ENCODE data around the gene EML6. TPM values are rescaled to one million over a fixed set of nuclear protein-coding genes. Genes with fewer than 3 reads are reported as not detected.
A peak's percentile ranks its signal among the peaks of the same experiment; 100 is the strongest.

Gene EML6
- total and polyA plus RNA-seq, 5 donors: 0.26 to 1.5 (median 0.72) TPM

- intact Hi-C loops (cut with DNase I): no loop called here
- Histone ChIP-seq H3K27me3 (ENCODE audit: control insufficient read depth, insufficient read depth) (no peaks in the 10 kb centered on the region), H3K27ac (ENCODE audit: low read length) (no peak overlapping the region), H3K4me1 (ENCODE audit: control insufficient read depth, insufficient read depth, low read length) (no peaks in the 10 kb centered on the region), H3K4me3 (ENCODE audit: low read length) (no peak overlapping the region), H3K9me3 (ENCODE audit: control insufficient read depth, low read length) (no peaks in the 10 kb centered on the region)
- DNase-seq (no peak), ATAC-seq (peak in 1 of 2 donors; percentile 34)
- WGBS: 83% methylated on average over 4 of the region's 4 CpGs
Observed at GRCh38 chr2:54757500-54757899, 34.0 kb downstream of the EML6 start.

- ATAC-seq: no peak
- no peak for DNase-seq
- Histone ChIP-seq H3K4me1 (ENCODE audit: control insufficient read depth, insufficient read depth, low read length) (no peaks in the 10 kb centered on the region), H3K27me3 (ENCODE audit: control insufficient read depth, insufficient read depth) (no peaks in the 10 kb centered on the region), H3K4me3 (ENCODE audit: low read length) (no peak overlapping the region), H3K9me3 (ENCODE audit: control insufficient read depth, low read length) (no peaks in the 10 kb centered on the region), H3K27ac (ENCODE audit: low read length) (no peak overlapping the region)
- WGBS: 72% methylated on average over 1 of the region's 1 CpG
- intact Hi-C loops (cut with DNase I): no loop called here
Observed at GRCh38 chr2:54758951-54759350, 35.5 kb downstream of the EML6 start.

- DNase-seq: no peak
- Histone ChIP-seq H3K27ac (ENCODE audit: low read length) (no peak overlapping the region), H3K9me3 (ENCODE audit: control insufficient read depth, low read length) (no peaks in the 10 kb centered on the region), H3K27me3 (ENCODE audit: control insufficient read depth, insufficient read depth) (no peaks in the 10 kb centered on the region), H3K4me1 (ENCODE audit: control insufficient read depth, insufficient read depth, low read length) (no peaks in the 10 kb centered on the region), H3K4me3 (ENCODE audit: low read length) (no peak overlapping the region)
- intact Hi-C loops (cut with DNase I): no loop called here
- no peak for ATAC-seq
- 94% methylated on average over 2 of the region's 2 CpGs for WGBS
Observed at GRCh38 chr2:54760310-54760709, 36.8 kb downstream of the EML6 start.

- peak in 1 of 3 donors; percentile 57 for DNase-seq
- intact Hi-C loops (cut with DNase I): no loop called here
- WGBS: 71% methylated on average over 7 of the region's 7 CpGs
- ATAC-seq: no peak
- H3K9me3 ChIP-seq (ENCODE audit: control insufficient read depth, low read length): no peaks in the 10 kb centered on the region
- no peak overlapping the region for H3K4me3 ChIP-seq (ENCODE audit: low read length)
- H3K4me1 ChIP-seq (ENCODE audit: control insufficient read depth, insufficient read depth, low read length): no peaks in the 10 kb centered on the region
- no peaks in the 10 kb centered on the region for H3K27me3 ChIP-seq (ENCODE audit: control insufficient read depth, insufficient read depth)
- no peak overlapping the region for H3K27ac ChIP-seq (ENCODE audit: low read length)
Observed at GRCh38 chr2:54763636-54764291, 40.3 kb downstream of the EML6 start.

GRCh38 chr2:54767921-54768320, 44.5 kb downstream of the EML6 start:
- intact Hi-C loops (cut with DNase I): no loop called here
- Histone ChIP-seq H3K27ac (ENCODE audit: low read length) (no peak overlapping the region), H3K4me1 (ENCODE audit: control insufficient read depth, insufficient read depth, low read length) (no peaks in the 10 kb centered on the region), H3K4me3 (ENCODE audit: low read length) (no peak overlapping the region), H3K9me3 (ENCODE audit: control insufficient read depth, low read length) (no peaks in the 10 kb centered on the region), H3K27me3 (ENCODE audit: control insufficient read depth, insufficient read depth) (no peaks in the 10 kb centered on the region)
- DNase-seq (no peak), ATAC-seq (no peak)

GRCh38 chr2:54768772-54769428, 45.4 kb downstream of the EML6 start:
- H3K4me1 ChIP-seq (ENCODE audit: control insufficient read depth, insufficient read depth, low read length): no peaks in the 10 kb centered on the region
- intact Hi-C loops (cut with DNase I): no loop called here
- no peak overlapping the region for H3K27ac ChIP-seq (ENCODE audit: low read length)
- no peak for ATAC-seq
- 68% methylated on average over 1 of the region's 1 CpG for WGBS
- DNase-seq: no peak
- no peak overlapping the region for H3K4me3 ChIP-seq (ENCODE audit: low read length)
- H3K9me3 ChIP-seq (ENCODE audit: control insufficient read depth, low read length): no peaks in the 10 kb centered on the region
- H3K27me3 ChIP-seq (ENCODE audit: control insufficient read depth, insufficient read depth): no peaks in the 10 kb centered on the region

GRCh38 chr2:54770211-54770610, 46.7 kb downstream of the EML6 start:
- WGBS: 78% methylated on average over 2 of the region's 2 CpGs
- ATAC-seq: no peak

GRCh38 chr2:54770676-54771075, 47.2 kb downstream of the EML6 start:
- no peak overlapping the region for H3K27ac ChIP-seq (ENCODE audit: low read length)
- DNase-seq (no peak), ATAC-seq (no peak)
- intact Hi-C loops (cut with DNase I): no loop called here
- no peaks in the 10 kb centered on the region for H3K9me3 ChIP-seq (ENCODE audit: control insufficient read depth, low read length)
- H3K4me3 ChIP-seq (ENCODE audit: low read length): no peak overlapping the region
- no peaks in the 10 kb centered on the region for H3K27me3 ChIP-seq (ENCODE audit: control insufficient read depth, insufficient read depth)
- H3K4me1 ChIP-seq (ENCODE audit: control insufficient read depth, insufficient read depth, low read length): no peaks in the 10 kb centered on the region
- WGBS: 90% methylated on average over 3 of the region's 3 CpGs

More at GRCh38 chr2:54770211-54770610, 46.7 kb downstream of the EML6 start:
- H3K9me3 ChIP-seq (ENCODE audit: control insufficient read depth, low read length): no peaks in the 10 kb centered on the region
- no peaks in the 10 kb centered on the region for H3K27me3 ChIP-seq (ENCODE audit: control insufficient read depth, insufficient read depth)
- H3K4me1 ChIP-seq (ENCODE audit: control insufficient read depth, insufficient read depth, low read length): no peaks in the 10 kb centered on the region
- H3K4me3 ChIP-seq (ENCODE audit: low read length): no peak overlapping the region
- DNase-seq: no peak
- no peak overlapping the region for H3K27ac ChIP-seq (ENCODE audit: low read length)
- intact Hi-C loops (cut with DNase I): no loop called here

- ATAC-seq: no peak
- intact Hi-C loops (cut with DNase I): no loop called here
- WGBS: 85% methylated on average over 10 of the region's 10 CpGs
- DNase-seq: no peak
- Histone ChIP-seq H3K27me3 (ENCODE audit: control insufficient read depth, insufficient read depth) (no peaks in the 10 kb centered on the region), H3K9me3 (ENCODE audit: control insufficient read depth, low read length) (no peaks in the 10 kb centered on the region), H3K4me3 (ENCODE audit: low read length) (no peak overlapping the region), H3K4me1 (ENCODE audit: control insufficient read depth, insufficient read depth, low read length) (no peaks in the 10 kb centered on the region), H3K27ac (ENCODE audit: low read length) (no peak overlapping the region)
Observed at GRCh38 chr2:54771166-54771885, 47.9 kb downstream of the EML6 start.

- no peak overlapping the region for H3K27ac ChIP-seq (ENCODE audit: low read length)
- H3K4me3 ChIP-seq (ENCODE audit: low read length): no peak overlapping the region
- H3K27me3 ChIP-seq (ENCODE audit: control insufficient read depth, insufficient read depth): no peaks in the 10 kb centered on the region
- 81% methylated on average over 3 of the region's 3 CpGs for WGBS
- ATAC-seq (no peak), DNase-seq (no peak)
- no peaks in the 10 kb centered on the region for H3K9me3 ChIP-seq (ENCODE audit: control insufficient read depth, low read length)
- H3K4me1 ChIP-seq (ENCODE audit: control insufficient read depth, insufficient read depth, low read length): no peaks in the 10 kb centered on the region
- intact Hi-C loops (cut with DNase I): no loop called here
Observed at GRCh38 chr2:54772110-54772509, 48.6 kb downstream of the EML6 start.

GRCh38 chr2:54772531-54772930, 49.1 kb downstream of the EML6 start:
- H3K27ac ChIP-seq (ENCODE audit: low read length): no peak overlapping the region
- intact Hi-C loops (cut with DNase I): no loop called here
- no peaks in the 10 kb centered on the region for H3K4me1 ChIP-seq (ENCODE audit: control insufficient read depth, insufficient read depth, low read length)
- 49% methylated on average over 4 of the region's 4 CpGs for WGBS
- no peak overlapping the region for H3K4me3 ChIP-seq (ENCODE audit: low read length)
- no peaks in the 10 kb centered on the region for H3K27me3 ChIP-seq (ENCODE audit: control insufficient read depth, insufficient read depth)
- ATAC-seq (no peak), DNase-seq (no peak)
- no peaks in the 10 kb centered on the region for H3K9me3 ChIP-seq (ENCODE audit: control insufficient read depth, low read length)

Data from right cardiac atrium (tissue), 5 donors.